Measurements from ENCODE around the gene GMEB1.
A peak's percentile ranks its signal among the peaks of the same experiment; 100 is the strongest.

Gene GMEB1

GRCh38 chr1:28751315-28752060, 82.9 kb downstream of the GMEB1 start:
- Histone ChIP-seq H3K36me3 (ENCODE audit: insufficient read depth, low read length) (peaks cover 89% of the 10 kb centered on the region), H3K4me3 (no peak overlapping the region), H3K9me3 (ENCODE audit: low read depth, low read length) (no peaks in the 10 kb centered on the region), H3K27ac (no peak overlapping the region), H3K9ac (ENCODE audit: insufficient read length) (no peak overlapping the region)
- no peak for TF ChIP-seq POLR2AphosphoS5 (IDR thresholded peaks at IDR 0.05; ENCODE audit: borderline replicate concordance, low read depth, low read length)
- DNase-seq (ENCODE audit: low read depth, low spot score) = no peak

GRCh38 chr1:28755701-28756100, 87.1 kb downstream of the GMEB1 start:
- DNase-seq (ENCODE audit: low read depth, low spot score) = no peak
- H3K27ac ChIP-seq = peak overlapping the region; percentile 47
- no peaks in the 10 kb centered on the region for H3K9me3 ChIP-seq (ENCODE audit: low read depth, low read length)
- TF ChIP-seq POLR2AphosphoS5 (IDR thresholded peaks at IDR 0.05; ENCODE audit: borderline replicate concordance, low read depth, low read length) (no peak), EZH2 (IDR thresholded peaks at IDR 0.05) (no peak), FOXP2 (optimal IDR thresholded peaks at IDR 0.05; ENCODE audit: control extremely low read depth, extremely low read length, insufficient read depth) (no peak)
- H3K36me3 ChIP-seq (ENCODE audit: insufficient read depth, low read length) = peaks cover 88% of the 10 kb centered on the region
- no peak overlapping the region for H3K4me3 ChIP-seq
- H3K9ac ChIP-seq (ENCODE audit: insufficient read length) = no peak overlapping the region

- H3K9me3 ChIP-seq (ENCODE audit: low read depth, low read length) = no peaks in the 10 kb centered on the region
- TF ChIP-seq POLR2AphosphoS5 (IDR thresholded peaks at IDR 0.05; ENCODE audit: borderline replicate concordance, low read depth, low read length) (no peak), FOXP2 (optimal IDR thresholded peaks at IDR 0.05; ENCODE audit: control extremely low read depth, extremely low read length, insufficient read depth) (no peak), EZH2 (IDR thresholded peaks at IDR 0.05) (no peak)
- no peak overlapping the region for H3K27ac ChIP-seq
- no peak overlapping the region for H3K9ac ChIP-seq (ENCODE audit: insufficient read length)
- peaks cover 88% of the 10 kb centered on the region for H3K36me3 ChIP-seq (ENCODE audit: insufficient read depth, low read length)
- H3K4me3 ChIP-seq = no peak overlapping the region
- DNase-seq (ENCODE audit: low read depth, low spot score) = no peak
Measured at GRCh38 chr1:28756846-28757245, 88.3 kb downstream of the GMEB1 start.

- no peak overlapping the region for H3K4me3 ChIP-seq
- no peak overlapping the region for H3K27ac ChIP-seq
- H3K9ac ChIP-seq (ENCODE audit: insufficient read length) = no peak overlapping the region
- TF ChIP-seq EZH2 (IDR thresholded peaks at IDR 0.05) (no peak), POLR2AphosphoS5 (IDR thresholded peaks at IDR 0.05; ENCODE audit: borderline replicate concordance, low read depth, low read length) (no peak), FOXP2 (optimal IDR thresholded peaks at IDR 0.05; ENCODE audit: control extremely low read depth, extremely low read length, insufficient read depth) (no peak)
- H3K9me3 ChIP-seq (ENCODE audit: low read depth, low read length) = no peaks in the 10 kb centered on the region
- H3K36me3 ChIP-seq (ENCODE audit: insufficient read depth, low read length) = peaks cover 73% of the 10 kb centered on the region
- no peak for DNase-seq (ENCODE audit: low read depth, low spot score)
Measured at GRCh38 chr1:28758420-28758819, 89.8 kb downstream of the GMEB1 start.

GRCh38 chr1:28759257-28759656, 90.7 kb downstream of the GMEB1 start:
- H3K36me3 ChIP-seq (ENCODE audit: insufficient read depth, low read length) = peaks cover 67% of the 10 kb centered on the region
- no peak overlapping the region for H3K4me3 ChIP-seq
- DNase-seq (ENCODE audit: low read depth, low spot score) = no peak
- H3K9me3 ChIP-seq (ENCODE audit: low read depth, low read length) = no peaks in the 10 kb centered on the region
- no peak overlapping the region for H3K9ac ChIP-seq (ENCODE audit: insufficient read length)
- no peak for TF ChIP-seq FOXP2 (optimal IDR thresholded peaks at IDR 0.05; ENCODE audit: control extremely low read depth, extremely low read length, insufficient read depth)
- no peak overlapping the region for H3K27ac ChIP-seq

GRCh38 chr1:28761189-28761588, 92.6 kb downstream of the GMEB1 start:
- TF ChIP-seq FOXP2 (optimal IDR thresholded peaks at IDR 0.05; ENCODE audit: control extremely low read depth, extremely low read length, insufficient read depth) (no peak), EZH2 (IDR thresholded peaks at IDR 0.05) (no peak), POLR2AphosphoS5 (IDR thresholded peaks at IDR 0.05; ENCODE audit: borderline replicate concordance, low read depth, low read length) (no peak)
- Histone ChIP-seq H3K27ac (no peak overlapping the region), H3K36me3 (ENCODE audit: insufficient read depth, low read length) (peaks cover 69% of the 10 kb centered on the region)

GRCh38 chr1:28766532-28767183, 98.1 kb downstream of the GMEB1 start:
- no peak for DNase-seq (ENCODE audit: low read depth, low spot score)
- Histone ChIP-seq H3K27ac (no peak overlapping the region), H3K36me3 (ENCODE audit: insufficient read depth, low read length) (peaks cover 67% of the 10 kb centered on the region), H3K9ac (ENCODE audit: insufficient read length) (no peak overlapping the region), H3K4me3 (no peak overlapping the region), H3K9me3 (ENCODE audit: low read depth, low read length) (no peaks in the 10 kb centered on the region)
- TF ChIP-seq POLR2AphosphoS5 (IDR thresholded peaks at IDR 0.05; ENCODE audit: borderline replicate concordance, low read depth, low read length) (no peak), EZH2 (IDR thresholded peaks at IDR 0.05) (no peak), FOXP2 (optimal IDR thresholded peaks at IDR 0.05; ENCODE audit: control extremely low read depth, extremely low read length, insufficient read depth) (no peak)

More at GRCh38 chr1:28761189-28761588, 92.6 kb downstream of the GMEB1 start:
- DNase-seq (ENCODE audit: low read depth, low spot score) = no peak
- Histone ChIP-seq H3K9me3 (ENCODE audit: low read depth, low read length) (no peaks in the 10 kb centered on the region), H3K4me3 (no peak overlapping the region), H3K9ac (ENCODE audit: insufficient read length) (no peak overlapping the region)

Data from SK-N-MC (cell line).